Right hindlimb (tissue), 1 donor: ENCODE data around the gene SULT1A1.
"Not testable (repeated sequence)": the region's sequence is repeated elsewhere in the genome, so short reads cannot be mapped to it uniquely, and the experiment has no call there.

ENCODE experiments used
- DNase-seq: peaks from one replicate; pipeline ENCODE4 v3.0.0-alpha.2; 2018

The SULT1A1 gene

DNA sequence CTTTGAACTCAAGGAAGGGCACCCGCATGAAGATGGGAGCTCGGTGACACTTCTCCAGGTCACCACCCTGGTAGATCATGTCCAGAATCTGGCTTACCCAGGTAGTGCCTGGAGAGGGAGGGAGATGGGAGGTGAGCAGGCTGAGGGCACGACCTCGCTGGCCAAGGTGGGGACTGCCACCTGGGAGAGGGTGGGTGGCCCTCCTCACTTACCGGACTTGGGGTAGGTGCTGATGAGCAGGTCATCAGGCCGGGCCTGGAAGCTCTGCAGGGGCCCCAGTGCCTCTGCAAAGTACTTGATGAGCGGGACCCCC, 1.4 kb downstream of the SULT1A1 start:
- not testable (repeated sequence) for DNase-seq

DNA sequence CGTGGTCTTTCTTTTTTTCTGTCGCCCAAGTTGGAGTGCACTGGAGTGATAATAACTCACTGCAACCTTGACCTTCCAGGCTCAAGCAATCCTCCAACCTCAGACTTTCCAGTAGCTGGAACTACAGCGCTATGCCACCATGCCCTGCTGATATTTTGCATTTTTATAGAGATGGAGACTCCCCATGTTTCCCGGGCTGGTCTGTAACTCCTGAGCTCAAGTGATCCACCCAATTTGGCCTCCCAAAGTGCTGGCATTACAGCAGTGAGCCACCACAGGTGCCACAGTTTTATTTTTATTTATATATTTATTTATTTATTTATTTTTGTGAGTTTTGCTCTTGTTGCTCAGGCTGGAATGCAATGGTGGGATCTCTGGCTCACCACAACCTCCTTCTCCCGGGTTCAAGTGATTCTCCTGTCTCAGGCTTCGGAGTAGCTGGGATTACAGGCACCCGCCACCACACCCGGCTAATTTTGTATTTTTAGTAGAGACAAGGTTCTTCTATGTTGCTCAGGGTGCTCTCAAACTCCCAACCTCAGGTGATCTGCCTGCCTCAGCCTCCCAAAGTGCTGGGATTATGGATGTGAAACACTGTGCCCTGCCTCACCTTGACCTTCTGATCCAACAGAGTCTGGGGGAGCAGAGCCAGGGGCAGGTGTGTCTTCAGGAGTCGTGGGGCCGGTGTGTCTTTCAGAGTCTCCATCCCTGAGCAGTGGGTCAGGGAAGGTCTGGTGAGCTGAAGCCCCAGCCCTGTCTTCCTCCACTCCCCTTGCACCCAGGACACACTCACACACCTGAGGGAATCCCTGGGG, 2.0 kb downstream of the SULT1A1 start:
- DNase-seq: not testable (repeated sequence)

DNA sequence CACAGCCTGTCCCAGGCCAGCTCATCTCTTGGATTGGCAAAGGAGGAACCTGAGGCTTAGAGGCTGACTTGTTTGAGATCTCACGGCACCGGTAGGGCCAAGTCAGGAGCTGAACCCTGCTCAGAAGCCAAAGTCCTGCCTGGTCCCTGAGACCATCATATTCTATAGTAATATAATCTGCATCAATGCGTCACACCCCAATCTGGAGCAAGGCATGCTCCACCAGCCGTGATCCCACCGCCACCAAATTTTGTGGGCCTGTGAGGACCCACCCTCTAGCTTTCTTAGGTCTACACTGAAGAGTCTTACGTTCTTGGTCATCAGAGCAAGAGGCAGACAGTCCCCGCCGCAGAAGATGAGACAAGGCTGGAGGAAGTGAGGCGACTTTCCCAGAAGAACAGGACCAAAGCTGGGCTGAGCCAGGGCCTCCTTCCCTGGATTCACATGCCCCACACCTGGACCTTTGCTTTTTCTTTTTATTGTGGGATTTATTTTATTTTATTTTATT, 2.7 kb downstream of the SULT1A1 start:
- no peak for DNase-seq

DNA sequence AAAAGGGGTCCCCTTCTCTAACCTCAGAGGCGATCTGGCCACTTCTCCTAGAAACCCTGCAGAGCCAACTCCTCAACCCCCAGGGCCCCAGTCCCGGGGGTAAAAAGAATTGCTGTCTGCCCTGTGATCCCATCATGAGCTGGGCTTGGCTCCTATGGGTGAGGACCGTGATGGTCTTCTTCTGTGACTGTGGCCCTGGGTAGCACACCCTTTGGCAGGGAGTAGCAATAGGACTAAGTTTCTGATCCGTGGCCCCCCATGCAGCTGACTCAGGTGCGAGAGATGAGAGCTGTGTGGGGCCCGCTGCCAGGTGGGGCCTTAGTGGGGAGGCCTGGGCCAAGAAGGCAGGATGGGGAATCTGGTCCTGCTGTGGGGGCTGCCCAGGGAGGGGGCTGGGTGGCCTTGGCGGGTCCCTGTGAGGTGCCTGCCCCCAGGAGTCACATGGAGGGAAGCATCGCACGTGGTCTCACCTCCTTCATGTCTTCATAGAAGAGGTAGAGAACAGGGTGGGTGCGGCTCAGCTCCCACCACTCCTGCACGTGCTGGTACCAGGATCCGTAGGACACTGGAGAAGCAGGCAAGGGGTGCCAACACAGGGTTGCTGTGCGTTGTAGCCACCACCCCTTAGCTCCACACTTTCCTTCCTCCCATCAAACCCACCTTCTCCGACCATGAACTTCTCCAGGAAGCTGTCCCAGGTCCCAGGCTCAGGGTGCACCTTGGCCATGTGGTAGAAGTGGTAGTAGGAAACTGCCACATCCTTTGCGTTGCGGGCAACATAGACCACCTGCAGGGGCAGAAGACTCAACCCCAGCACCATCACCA, 3.3 kb downstream of the SULT1A1 start:
- no peak for DNase-seq

DNA sequence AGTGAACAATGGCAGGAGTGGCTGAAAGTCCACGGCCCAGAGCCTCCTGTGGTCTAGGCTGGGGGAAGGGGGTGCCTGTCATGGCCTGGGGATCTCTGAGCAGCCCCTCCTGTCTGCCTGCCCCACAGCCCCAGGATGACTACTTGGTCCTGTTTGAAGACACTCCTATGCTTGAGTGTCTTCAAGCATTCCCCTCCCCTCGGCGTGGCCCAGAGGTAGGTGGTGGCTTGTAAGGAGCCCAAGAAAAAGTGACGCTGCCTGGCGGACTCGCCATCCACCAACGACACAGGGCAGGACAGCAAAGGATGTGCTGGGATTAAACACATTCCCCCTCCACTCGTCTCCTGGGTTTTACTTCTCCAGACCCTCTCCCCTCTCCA, 5.7 kb downstream of the SULT1A1 start:
- no peak for DNase-seq

DNA sequence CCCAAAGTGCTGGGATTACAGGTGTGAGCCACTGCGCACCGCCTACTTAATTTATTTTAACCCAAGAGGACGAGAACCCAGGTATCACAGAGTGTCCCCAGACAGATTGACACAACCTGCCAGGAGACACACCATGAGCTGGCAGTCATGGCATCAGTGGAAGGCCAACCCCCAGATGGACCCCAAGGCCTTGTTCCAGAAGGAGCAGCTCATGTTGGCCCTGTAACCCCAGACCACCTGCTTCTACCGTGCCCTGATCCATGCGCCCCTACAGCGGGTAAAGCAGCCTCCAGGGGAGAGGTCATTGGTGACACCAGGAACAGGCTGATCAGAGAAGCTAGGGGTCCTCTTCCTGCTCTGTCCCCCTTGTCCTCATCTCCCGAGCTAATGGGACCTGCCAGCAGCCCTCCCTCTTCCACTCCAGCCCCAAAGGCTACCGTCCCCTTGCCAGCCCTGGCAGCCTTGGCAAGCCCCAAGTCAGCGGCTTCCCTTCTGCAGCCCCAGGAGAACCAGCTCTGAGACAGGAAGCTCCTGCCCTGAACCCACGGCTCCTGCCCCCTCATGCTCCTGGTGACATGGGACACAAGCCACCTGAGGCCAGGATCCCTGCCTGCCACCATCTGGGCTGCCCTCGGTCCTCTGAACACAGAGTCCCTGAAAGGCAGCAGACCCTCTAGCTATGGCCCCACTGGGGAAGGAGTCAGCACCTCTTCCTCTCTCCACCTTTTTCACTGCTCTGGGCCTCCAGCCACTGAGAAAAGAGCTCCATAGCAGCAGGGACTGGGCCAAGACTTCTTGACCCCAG, 6.3 kb downstream of the SULT1A1 start:
- DNase-seq: no peak

DNA sequence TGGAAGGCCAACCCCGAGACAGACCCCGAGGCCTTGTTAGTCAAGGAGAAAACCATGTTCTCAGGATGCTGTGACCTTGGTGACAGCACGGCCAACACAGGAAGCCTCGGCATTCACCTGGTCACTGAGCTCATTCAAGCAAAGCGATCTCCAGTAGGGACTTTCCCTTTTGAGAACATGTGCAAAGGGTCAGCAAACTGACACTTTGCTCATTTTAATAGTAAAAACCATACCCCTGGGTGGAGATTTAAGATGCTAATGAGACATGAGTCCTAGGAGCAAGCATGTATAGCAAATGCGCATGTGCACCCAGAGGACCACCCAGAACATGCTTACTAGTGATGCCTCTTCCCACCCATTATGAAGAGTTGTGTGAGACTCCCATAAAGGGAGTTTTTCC, 7.3 kb downstream of the SULT1A1 start:
- DNase-seq: no peak

DNA sequence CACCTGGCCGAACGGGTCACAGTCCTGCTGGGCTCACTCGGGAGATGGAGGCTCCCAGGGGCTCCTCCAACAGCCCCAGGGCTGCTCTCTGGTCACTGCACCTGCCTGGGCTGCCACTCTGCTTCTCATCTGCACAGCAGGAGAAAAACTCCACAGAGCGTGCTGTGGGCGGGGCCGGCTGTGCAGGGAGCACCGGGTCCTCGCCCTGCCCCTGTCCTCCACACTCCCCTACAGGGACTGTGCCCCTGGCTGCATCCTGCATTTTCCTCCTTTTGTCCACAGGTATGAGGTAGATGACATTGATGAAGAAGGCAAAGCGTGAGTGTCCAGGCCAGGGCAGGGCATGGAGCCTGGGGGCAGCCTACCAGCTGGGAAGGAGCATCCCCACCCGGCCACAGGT, 7.8 kb downstream of the SULT1A1 start:
- DNase-seq: not testable (repeated sequence)

DNA sequence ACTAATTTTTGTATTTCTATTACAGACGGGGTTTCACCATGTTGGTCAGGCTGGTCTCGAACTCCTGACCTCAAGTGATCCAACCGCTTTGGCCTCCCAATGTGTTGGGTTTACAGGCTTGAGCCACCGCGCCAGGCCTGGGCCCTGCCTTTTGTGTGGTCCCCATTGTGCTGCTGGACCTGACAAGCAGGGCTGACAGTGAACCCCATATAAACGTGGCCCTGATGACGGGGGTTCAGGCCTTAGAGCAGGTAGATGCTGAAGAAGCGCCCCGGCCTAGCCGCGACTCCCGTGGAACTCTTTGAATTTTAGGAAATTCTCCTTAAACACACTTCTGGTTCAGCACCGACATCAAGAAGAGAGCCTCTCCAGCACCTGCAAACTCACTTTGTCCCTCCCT, 8.3 kb downstream of the SULT1A1 start:
- not testable (repeated sequence) for DNase-seq

DNA sequence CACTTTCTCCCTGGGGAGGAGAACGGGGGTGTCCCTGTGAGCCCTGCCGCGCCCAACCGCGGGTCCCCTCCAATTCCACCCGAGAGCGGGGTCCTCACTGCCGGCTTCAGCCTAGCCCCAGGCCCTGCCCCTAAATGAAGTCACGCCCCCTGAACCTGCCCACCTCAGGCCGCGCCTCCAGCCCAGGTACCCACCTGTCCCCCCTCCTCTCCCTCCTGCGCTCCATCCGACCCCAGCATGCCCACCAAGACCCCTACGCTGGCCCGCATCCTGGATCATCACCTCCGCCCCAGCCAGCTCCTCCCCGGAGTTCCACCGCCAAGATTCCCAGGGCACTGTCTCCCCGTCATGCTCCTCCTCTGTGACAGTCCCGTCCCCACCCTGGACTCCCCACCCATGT, 8.9 kb downstream of the SULT1A1 start:
- DNase-seq: not testable (repeated sequence)

DNA sequence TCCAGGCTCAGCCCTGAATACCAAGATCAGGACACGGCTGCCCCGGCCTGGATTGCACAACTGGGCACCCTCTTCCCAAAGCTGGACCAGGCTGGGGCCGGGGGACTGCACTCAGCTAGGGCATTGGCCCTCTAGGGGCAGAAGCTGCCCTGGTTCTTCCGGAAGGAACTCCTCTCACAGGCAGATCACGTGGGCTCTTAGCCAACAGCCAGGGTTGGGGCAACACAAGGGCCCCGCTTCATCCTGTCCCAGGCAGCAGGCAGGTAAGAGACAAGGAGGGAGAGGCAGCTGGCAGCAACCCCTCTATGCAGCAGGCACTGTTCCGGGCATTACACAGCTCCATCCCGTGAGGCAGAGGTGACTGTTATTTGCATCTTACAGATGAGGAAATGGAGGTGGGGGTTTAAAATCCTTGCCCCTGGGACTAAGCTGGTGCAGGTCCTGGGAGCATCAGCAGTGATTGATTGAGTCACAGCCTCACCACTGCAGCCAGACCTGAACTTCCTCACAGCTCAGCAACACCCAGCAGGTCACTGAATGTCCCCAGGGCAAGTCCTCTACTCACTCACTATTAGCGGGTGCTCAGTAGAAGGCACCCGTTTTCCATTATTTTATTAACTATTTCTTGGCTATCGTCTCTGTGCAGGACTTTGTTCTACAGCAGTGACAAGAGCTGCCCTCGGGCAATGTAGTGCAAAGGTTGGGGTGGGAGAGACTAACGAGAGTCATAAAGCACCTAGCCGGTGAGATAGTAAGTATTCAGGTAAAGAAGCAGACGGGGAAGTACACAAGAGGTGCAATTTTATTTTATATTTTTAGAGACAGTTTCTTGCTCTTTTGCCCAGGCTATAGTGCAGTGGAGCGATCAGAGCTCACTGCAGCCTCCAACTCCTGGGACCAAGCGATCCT, 10.2 kb downstream of the SULT1A1 start:
- DNase-seq: not testable (repeated sequence)

DNA sequence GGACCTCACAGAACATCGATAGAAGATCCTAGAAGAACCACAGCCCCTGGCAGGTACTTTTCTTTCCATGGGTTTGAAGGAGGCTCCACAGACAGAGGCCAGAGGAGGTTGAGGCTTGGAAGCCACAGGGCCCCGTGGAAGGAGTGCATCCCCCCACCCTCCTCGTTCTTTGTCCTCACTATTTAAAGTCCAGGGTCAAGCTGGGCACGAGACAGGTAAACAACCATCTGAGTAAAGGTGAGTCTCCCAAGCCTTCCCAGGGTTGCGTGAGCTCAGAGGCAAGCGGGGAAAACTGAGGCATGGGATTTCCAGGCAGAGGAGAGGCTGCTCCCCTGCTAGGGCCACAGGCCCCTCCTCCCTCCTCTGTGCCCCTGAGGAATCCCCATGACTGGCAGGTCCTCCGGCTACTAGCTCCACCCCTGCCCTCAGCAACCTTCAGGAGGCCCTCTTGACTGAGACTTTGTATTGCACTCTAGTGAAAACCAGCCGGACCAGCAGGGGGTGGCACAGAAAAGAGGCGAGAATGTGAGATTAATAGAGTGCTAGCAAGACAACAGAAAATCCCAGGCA, 12.1 kb downstream of the SULT1A1 start:
- DNase-seq: no peak

DNA sequence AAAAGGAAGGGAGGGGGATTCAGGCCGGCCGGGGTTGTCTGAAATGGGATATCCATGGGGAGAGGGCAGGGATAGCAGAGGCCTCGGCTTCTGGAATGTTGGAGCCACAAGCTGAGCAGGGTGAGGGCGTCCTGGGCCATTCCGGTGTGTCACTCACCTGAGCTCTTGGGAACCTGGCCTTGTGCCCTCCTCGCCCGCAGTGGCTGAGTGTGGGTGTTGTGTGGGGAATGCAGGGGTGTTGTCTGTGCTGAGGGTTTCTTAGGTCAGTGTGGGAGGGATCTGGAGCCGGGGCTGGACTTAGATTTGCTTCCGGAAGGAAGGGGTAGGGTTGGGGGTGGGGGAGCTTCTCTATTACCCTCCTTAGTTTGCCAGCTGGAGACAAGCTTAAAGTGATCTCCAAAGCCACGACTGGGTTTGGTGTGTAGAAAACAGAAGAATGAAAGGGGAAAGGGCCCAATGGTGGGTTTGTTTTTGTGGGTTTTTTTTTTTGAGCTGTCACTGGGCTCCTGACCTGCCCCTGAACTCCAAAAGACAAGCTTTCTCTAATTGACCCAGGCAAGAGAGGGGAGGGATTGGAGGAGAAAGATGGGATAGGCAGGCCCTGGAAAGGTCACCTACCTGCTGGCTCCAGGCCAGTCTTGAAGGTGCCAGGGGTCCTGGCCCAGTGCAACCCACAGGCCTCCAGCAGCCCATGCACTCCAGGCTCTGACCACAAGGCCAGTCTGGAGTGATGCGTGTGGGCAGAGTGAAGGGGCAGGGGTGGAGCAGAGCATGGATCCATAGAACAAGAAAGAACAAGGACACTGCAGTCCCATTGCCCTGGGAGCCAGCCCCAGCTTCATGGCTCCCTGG, 12.8 kb downstream of the SULT1A1 start, which contains the start of gene SULT1A2:
Gene SULT1A2, minus strand, starts transcription at position 211 of the 852 bp plus-strand sequence. CDS start 1,120 bp downstream, outside the sequence.
- no peak for DNase-seq

DNA sequence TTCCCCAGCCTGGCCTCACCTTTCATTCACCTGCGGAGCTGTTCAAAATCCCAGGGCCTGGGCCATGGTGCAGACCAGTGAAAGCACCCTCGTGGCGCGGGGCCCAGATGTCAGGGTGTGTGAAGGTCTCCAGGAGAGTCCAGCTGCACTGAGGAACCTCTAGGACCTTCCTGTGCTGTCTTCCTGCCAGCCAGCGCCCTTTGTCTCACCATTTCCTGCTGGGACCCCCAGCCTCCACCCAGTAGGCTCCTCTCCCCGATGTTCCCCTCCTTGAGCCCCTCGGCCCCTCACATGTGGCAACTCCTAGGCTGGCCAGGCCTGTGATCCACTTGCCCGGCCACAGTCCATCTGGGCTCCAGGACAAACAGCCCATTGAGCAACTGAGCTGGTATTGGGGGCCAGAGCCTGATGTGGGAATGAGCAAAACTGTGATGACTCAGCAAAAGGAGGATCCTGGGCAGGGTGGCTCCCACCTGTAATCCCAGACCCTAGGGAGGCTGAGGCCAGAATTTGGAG, 13.7 kb downstream of the SULT1A1 start:
- DNase-seq: no peak

DNA sequence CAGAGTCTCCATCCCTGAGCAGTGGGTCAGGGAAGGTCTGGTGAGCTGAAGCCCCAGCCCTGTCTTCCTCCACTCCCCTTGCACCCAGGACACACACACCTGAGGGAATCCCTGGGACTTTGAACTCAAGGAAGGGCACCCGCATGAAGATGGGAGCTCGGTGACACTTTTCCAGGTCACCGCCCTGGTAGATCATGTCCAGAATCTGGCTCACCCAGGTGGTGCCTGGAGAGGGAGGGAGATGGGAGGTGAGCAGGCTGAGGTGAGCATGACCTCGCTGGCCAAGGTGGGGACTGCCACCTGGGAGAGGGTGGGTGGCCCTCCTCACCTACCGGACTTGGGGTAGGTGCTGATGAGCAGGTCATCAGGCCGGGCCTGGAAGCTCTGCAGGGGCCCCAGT, 14.4 kb downstream of the SULT1A1 start:
- DNase-seq: not testable (repeated sequence)

DNA sequence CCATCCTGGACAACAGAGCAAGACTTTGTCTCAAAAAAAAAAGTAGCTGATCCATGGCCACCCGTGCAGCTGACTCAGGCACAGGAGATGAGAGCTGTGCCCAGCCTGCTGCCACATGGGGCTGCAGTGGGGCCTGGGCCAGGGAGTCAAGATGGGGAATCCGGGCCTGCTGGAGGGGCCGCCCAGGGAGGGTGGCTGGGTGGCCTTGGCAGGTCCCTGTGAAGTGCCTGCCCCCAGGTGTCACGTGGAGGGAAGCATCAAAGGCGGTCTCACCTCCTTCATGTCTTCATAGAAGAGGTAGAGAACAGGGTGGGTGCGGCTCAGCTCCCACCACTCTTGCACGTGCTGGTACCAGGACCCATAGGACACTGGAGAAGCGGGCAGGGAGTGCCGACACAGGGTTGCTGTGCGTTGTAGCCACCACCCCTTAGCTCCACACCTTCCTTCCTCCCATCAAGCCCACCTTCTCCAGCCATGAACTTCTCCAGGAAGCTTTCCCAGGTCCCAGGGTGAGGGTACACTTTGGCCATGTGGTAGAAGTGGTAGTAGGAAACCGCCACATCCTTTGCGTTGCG, 16.8 kb downstream of the SULT1A1 start:
- DNase-seq: no peak

DNA sequence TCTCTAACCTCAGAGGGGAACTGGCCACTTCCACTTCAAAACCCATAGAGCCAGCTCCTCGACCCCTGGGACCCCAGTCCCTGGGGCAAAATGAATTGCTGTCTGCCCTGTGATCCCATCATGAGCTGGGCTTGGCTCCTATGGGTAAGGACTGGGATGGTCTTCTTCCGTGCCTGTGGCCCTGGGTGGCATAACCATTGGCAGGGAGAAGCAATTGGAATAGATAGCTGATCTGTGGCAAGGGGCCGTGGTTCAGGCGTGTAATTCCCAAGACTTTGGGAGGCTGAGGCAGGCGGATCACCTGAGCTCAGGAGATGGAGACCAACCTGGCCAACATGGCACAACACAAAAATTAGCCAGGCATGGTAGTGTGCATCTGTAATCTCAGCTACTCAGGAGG, 17.3 kb downstream of the SULT1A1 start:
- no peak for DNase-seq

DNA sequence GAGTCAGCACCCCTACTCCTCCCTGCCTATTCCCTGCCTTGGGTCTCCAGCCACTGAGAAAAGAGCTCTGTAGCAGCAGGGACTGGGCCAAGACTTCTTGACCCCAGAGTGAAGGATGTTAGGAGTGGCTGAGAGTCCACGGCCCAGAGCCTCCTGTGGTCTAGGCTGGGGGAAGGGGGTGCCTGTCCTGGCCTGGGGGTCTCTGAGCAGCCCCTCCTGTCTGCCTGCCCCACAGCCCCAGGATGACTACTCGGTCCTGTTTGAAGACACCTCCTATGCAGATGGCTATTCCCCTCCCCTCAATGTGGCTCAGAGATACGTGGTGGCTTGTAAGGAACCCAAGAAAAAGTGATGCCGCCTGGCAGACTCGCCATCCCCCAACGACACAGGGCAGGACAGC, 18.5 kb downstream of the SULT1A1 start:
- no peak for DNase-seq

DNA sequence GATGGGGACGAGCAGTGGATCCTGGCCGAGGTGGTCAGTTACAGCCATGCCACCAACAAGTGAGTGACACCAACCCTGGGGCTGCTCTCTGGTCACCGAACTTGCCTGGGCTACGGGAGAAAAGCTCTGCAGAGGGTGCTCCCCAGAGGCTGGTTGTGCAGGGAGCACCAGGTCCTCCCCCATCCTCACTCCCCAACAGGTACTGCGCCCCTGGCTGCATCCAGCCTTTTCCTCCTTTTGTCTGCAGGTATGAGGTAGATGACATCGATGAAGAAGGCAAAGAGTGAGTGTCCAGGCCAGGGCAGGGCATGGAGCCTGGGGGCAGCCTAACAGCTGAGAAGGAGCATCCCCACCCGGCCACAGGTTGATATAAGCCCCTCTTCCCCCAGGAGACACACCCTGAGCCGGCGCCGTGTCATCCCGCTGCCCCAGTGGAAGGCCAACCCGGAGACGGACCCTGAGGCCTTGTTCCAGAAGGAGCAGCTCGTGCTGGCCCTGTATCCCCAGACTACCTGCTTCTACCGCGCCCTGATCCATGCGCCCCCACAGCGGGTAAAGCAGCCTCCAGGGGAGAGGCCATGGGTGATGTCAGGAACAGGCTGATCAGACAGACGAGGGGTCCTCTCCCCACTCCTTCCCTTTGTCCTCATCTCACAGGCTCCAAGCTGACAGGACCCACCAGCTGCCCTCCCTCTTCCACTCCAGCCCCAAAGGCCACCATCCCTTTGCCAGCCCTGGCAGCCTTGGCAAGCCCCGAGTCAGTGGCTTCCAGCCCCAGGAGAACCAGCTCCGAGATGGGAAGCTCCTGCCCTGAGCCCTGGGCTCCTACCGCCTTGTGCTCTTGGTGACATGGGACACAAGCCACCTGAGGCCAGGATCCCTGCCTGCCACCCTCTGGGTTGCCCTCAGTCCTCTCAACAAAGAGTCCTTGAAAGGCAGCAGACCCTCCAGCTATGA, 19.2 kb downstream of the SULT1A1 start:
- DNase-seq: no peak
